PFSK-1 (cell line): ENCODE data around the gene SLC39A7.

ENCODE experiments used
- FOXP2 ChIP-seq: optimal IDR thresholded peaks from 2 replicates; pipeline ENCODE3; 2011; ENCODE audit warnings: borderline replicate concordance, control low read depth, inconsistent platforms; ENCODE audit not compliant: insufficient read depth; ENCODE audit errors: extremely low read length, extremely low read depth
- POLR2AphosphoS5 ChIP-seq: IDR thresholded peaks from 2 replicates; pipeline ENCODE4 v1.6.1; 2012; ENCODE audit warnings: low read depth, mild to moderate bottlenecking, control low read depth, low read length, moderate library complexity
- SIN3A ChIP-seq: IDR thresholded peaks from 2 replicates; pipeline ENCODE4 v1.6.1; 2012; ENCODE audit warnings: mild to moderate bottlenecking, low read length, moderate library complexity, borderline replicate concordance; ENCODE audit not compliant: insufficient read depth
- TAF1 ChIP-seq: IDR thresholded peaks from 2 replicates; pipeline ENCODE4 v1.6.1; 2012; ENCODE audit warnings: low read length, control low read depth, borderline replicate concordance; ENCODE audit not compliant: insufficient read depth
- TF ChIP-seq, protein P1 (sequence below), 2 experiments: IDR thresholded peaks; 2 replicates each; pipeline versions ENCODE4 v1.6.1 to v1.8.0; 2011 to 2012; ENCODE audit warnings: low read depth in 2 of 2, low read length in 2 of 2, control low read depth in 1 of 2, inconsistent platforms in 1 of 2, mild to moderate bottlenecking in 1 of 2, moderate library complexity in 1 of 2; ENCODE audit not compliant: insufficient read depth in 1 of 2

DNA sequence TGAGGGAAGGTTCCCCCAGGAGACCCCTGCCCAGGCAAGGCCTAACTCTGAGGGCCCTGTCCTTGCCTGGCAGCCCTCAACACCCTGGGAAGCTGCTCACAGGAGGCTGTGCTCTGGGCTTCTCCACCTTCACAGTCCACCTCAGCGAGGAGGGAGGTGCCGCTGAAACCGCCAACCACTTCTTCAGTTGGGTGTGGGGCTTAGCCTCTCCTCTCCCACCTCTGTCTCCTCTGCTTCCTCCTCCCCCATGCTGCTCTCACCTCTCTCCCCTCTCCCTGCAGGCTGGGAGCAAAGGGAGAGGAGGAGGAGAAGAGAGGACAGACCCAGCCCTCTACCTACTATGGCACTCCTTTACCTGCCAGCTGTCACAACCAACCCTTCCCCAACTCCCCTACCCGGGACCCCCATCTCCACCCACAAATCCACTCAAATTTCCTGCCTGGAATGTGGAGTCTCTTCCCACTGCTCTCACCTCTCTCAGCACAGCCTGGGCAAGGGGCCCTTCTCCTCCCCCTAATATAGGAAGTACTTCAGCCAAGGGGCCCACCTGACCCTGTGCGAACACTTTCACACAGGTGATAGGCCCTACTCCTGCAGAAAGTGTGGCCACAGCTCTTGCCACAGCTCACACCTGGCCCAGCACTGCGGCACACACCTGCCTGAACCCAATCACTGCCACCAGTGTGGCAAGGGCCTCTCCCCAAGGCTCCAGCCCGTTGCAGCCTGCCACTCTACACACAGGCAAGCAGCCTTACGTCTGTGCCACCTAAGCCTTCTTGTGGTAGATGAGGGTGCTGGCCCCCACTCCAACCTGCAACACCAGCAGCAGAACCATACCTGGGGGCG lies 14.8 kb downstream of the SLC39A7 start:
- TF ChIP-seq TAF1 (no peak), FOXP2 (no peak), POLR2AphosphoS5 (no peak), SIN3A (no peak)
- TF ChIP-seq, protein P1, sequence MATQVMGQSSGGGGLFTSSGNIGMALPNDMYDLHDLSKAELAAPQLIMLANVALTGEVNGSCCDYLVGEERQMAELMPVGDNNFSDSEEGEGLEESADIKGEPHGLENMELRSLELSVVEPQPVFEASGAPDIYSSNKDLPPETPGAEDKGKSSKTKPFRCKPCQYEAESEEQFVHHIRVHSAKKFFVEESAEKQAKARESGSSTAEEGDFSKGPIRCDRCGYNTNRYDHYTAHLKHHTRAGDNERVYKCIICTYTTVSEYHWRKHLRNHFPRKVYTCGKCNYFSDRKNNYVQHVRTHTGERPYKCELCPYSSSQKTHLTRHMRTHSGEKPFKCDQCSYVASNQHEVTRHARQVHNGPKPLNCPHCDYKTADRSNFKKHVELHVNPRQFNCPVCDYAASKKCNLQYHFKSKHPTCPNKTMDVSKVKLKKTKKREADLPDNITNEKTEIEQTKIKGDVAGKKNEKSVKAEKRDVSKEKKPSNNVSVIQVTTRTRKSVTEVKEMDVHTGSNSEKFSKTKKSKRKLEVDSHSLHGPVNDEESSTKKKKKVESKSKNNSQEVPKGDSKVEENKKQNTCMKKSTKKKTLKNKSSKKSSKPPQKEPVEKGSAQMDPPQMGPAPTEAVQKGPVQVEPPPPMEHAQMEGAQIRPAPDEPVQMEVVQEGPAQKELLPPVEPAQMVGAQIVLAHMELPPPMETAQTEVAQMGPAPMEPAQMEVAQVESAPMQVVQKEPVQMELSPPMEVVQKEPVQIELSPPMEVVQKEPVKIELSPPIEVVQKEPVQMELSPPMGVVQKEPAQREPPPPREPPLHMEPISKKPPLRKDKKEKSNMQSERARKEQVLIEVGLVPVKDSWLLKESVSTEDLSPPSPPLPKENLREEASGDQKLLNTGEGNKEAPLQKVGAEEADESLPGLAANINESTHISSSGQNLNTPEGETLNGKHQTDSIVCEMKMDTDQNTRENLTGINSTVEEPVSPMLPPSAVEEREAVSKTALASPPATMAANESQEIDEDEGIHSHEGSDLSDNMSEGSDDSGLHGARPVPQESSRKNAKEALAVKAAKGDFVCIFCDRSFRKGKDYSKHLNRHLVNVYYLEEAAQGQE (IDR thresholded peaks at IDR 0.05; ENCODE audit: insufficient read depth in 1 of 2, low read depth in 2 of 2, low read length in 2 of 2): no peak
